Lower leg skin (tissue), 4 donors: ENCODE results near the gene LRRC32. TPM values are rescaled to one million over a fixed set of nuclear protein-coding genes. Genes with fewer than 3 reads are reported as not detected.
"Not testable (repeated sequence)": the region's sequence is repeated elsewhere in the genome, so short reads cannot be mapped to it uniquely, and the experiment has no call there.

Source experiments
- DNase-seq, 2 donors: peaks; one replicate each; pipeline ENCODE4 v3.0.0-alpha.2; 2019; ENCODE audit warnings: low spot score in 2 of 2
- H3K4me3 ChIP-seq: fragments of 200-600 bp; sonication (generic); 2 replicates; pipeline ENCODE4 v1.5.1; 2017; ENCODE audit warnings: mild to moderate bottlenecking, low read depth; ENCODE audit not compliant: poor library complexity, severe bottlenecking
- POLR2A ChIP-seq, 2 donors: fragments of 450-650 bp; IDR thresholded peaks; one replicate each; pipeline ENCODE4 v1.6.1; 2016 to 2017; ENCODE audit warnings: antibody characterized with exemption in 2 of 2, mild to moderate bottlenecking in 1 of 2, moderate library complexity in 1 of 2
- WGBS, 2 donors: methylation state at CpG; one replicate each; pipeline ENCODE4 v1.1.5; 2018; 5-methylcytosine and 5-hydroxymethylcytosine counted together
- intact Hi-C: fragments of 100-400 bp; cut with DNase I; formaldehyde crosslinking; loops from one replicate; pipeline ENCODE4 v1.15.0; 2023; ENCODE audit warnings: low total_unique reads
- total RNA-seq, 4 donors: library from RNA; depleted of rRNA; stranded (reverse); fragments of >200 nt; gene quantifications; one replicate each; pipeline ENCODE4 v1.1.0, GENCODE V29; 2016
- TF ChIP-seq, protein P1 (sequence below), 3 donors: fragments of 450-650 bp; IDR thresholded peaks; one replicate each; pipeline ENCODE4 v1.5.1; 2016; ENCODE audit warnings: antibody characterized with exemption in 3 of 3, mild to moderate bottlenecking in 3 of 3, moderate library complexity in 2 of 3

Gene LRRC32
- total RNA-seq, 4 donors from 2014 or later, result 9.0 to 42.5 (median 18.7) TPM

DNA sequence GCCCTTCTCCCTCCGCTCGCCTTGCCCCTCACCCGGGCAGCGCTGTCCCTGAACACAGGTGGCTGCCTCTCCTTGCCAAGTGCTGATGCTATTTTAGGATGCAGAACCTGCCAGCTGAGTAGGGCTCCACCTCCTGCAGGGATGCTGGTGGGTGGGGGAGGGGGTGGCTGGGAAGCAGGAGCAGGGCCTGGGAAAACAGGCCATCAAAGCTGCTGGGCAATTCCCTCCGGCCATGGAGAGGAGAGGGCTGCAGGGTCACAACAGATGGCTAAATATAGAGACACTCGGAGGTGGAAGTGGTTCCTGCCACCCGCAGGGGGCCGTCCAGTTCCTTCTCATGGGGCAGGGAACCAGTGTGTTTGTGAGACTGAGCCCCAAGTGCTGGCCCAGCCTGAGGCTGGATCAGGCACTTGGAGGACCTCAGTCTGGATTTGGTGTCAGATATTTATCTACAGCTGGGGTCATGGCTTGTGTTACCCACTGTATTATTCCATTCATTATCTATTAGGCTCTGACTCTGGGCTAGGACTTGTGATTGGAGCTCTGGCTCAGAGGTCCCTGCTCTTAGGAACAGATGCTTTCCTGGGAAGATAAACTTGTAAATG lies 59.6 kb downstream of the LRRC32 start:
- H3K4me3 ChIP-seq, result no peak overlapping the region
- intact Hi-C loops, result no loop called here
- TF ChIP-seq, protein P1, sequence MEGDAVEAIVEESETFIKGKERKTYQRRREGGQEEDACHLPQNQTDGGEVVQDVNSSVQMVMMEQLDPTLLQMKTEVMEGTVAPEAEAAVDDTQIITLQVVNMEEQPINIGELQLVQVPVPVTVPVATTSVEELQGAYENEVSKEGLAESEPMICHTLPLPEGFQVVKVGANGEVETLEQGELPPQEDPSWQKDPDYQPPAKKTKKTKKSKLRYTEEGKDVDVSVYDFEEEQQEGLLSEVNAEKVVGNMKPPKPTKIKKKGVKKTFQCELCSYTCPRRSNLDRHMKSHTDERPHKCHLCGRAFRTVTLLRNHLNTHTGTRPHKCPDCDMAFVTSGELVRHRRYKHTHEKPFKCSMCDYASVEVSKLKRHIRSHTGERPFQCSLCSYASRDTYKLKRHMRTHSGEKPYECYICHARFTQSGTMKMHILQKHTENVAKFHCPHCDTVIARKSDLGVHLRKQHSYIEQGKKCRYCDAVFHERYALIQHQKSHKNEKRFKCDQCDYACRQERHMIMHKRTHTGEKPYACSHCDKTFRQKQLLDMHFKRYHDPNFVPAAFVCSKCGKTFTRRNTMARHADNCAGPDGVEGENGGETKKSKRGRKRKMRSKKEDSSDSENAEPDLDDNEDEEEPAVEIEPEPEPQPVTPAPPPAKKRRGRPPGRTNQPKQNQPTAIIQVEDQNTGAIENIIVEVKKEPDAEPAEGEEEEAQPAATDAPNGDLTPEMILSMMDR (IDR thresholded peaks at IDR 0.05), result no peak
- TF ChIP-seq POLR2A (IDR thresholded peaks at IDR 0.05), result no peak
- peak in 1 of 2 donors; percentile 73 for DNase-seq
- WGBS, 2 donors, result 43 to 61% methylated on average over 8 of the region's 8 CpGs

DNA sequence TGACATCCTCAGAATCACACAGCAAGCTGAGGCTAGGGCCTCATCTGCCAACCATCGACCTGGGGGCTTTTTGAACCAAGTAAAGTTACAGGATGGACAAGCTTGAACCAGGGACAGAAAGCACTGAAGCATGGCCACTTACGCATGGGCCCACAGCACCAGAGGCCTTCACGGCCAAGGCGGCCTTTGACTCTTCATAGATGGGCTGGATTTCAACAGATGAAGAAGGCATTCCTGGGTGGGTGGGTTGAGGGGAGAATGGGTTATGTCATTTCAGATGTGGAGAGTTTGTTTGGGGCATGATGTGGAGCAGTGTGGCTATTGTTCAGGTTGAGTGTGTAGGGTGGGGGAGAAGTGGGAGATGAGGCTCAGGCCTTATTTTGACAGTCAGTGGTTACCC lies 60.2 kb downstream of the LRRC32 start:
- WGBS, 2 donors, result 94 to 95% methylated on average over 4 of the region's 4 CpGs
- intact Hi-C loops, result no loop called here
- TF ChIP-seq, protein P1 (IDR thresholded peaks at IDR 0.05), result no peak
- TF ChIP-seq POLR2A (IDR thresholded peaks at IDR 0.05), result no peak

DNA sequence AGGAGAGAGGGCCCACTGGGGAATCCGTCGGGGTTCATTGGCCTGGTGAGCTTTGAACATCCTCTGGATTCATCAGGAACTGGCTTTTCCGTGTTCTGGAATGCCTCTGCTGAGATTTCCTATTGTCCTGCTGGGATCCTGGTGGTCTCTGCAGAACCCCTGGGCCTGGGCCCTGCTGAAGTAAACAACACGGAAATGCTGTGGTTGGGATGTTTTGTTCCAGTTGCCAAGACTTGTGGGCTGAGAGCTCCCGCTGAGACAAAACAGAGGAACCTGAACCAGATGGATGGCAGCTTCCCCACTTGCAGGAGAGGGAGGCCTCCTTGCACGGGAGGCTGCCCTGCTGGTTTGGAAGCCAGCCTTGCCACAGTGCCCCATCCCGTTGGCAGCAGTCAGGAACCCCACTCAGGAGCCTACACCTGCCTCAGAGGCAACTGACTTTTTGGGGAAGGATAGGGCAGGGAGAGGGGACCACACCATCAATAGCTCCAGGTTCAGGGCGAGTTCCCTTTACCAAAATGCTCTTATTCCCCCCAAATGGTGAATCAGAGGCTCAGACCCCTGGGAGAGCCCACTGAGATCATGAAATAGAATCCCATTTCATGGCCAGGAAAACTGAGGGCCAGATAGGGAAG lies 60.7 kb downstream of the LRRC32 start:
- intact Hi-C loops, result no loop called here
- H3K4me3 ChIP-seq, result no peak overlapping the region
- 58 to 71% methylated on average over 8 of the region's 8 CpGs for WGBS, 2 donors
- no peak for TF ChIP-seq POLR2A (IDR thresholded peaks at IDR 0.05)
- TF ChIP-seq, protein P1 (IDR thresholded peaks at IDR 0.05), result no peak
- DNase-seq, result peak in 1 of 2 donors; percentile 78

More for the DNA sequence above, 60.2 kb downstream of the LRRC32 start:
- H3K4me3 ChIP-seq, result no peak overlapping the region
- peak in 1 of 2 donors; percentile 63 for DNase-seq

DNA sequence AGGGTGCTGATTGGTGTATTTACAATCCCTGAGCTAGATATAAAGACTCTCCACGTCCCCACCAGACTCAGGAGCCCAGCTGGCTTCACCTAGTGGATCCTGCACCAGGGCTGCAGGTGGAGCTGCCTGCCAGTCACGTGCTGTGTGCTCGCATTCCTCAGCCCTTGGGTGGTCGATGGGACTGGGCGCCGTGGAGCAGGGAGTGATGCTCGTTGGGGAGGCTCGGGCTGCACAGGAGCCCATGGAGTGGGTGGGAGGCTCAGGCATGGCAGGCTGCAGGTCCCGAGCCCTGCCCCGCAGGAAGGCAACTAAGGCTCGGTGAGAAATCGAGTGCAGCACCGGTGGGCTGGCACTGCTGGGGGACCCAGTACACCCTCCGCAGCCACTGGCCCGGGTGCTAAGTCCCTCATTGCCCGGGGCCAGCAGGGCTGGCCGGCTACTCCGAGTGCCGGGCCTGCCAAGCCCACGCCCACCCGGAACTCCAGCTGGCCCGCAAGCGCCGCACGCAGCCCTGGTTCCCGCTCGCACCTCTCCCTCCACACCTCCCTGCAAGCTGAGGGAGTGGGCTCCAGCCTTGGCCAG lies 61.6 kb downstream of the LRRC32 start:
- intact Hi-C loops, H3K4me3 ChIP-seq: not testable (repeated sequence)
- peak in 1 of 2 donors; percentile 76 for DNase-seq
- WGBS, 2 donors, result 90 to 94% methylated on average over 14 to 15 of the region's 27 CpGs

DNA sequence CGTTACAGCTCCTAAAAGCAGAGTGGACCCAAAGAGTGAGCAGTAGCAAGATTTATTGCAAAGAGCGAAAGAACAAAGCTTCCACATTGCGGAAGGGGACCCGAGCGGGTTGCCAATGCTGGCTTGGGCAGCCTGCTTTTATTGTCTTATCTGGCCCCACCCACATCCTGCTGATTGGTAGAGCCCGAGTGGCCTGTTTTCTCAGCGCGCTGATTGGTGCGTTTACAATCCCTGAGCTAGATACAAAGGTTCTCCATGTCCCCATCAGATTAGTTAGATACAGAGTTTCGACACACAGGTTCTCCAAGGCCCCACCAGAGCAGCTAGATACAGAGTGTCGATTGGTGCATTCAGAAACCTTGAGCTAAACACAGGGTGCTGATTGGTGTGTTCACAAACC lies 62.3 kb downstream of the LRRC32 start:
- intact Hi-C loops, H3K4me3 ChIP-seq: not testable (repeated sequence)
- 96 to 99% methylated on average over 11 of the region's 11 CpGs for WGBS, 2 donors
- peak in 1 of 2 donors; percentile 52 for DNase-seq

Other genes starting within 250 kb of the LRRC32 start
- gene EMSY, start 225.7 kb downstream of the LRRC32 start, total RNA-seq, result 10 to 100 TPM; 12.8 to 45.0 (median 14.7) TPM
- gene TSKU, start 112.6 kb upstream of the LRRC32 start, total RNA-seq, result 100 to 1,000 TPM; 113 to 125 (median 120) TPM
- 1 to 10 TPM; 3.5 to 5.9 (median 5.1) TPM for gene ACER3, start 190.2 kb upstream of the LRRC32 start, total RNA-seq